Activated CD8-positive, alpha-beta memory T cell treated with anti-CD3 and anti-CD28 coated beads for 48 hours (primary cell): Measurements from ENCODE around the gene FOCAD.
"Not testable (repeated sequence)": the region's sequence is repeated elsewhere in the genome, so short reads cannot be mapped to it uniquely, and the experiment has no call there.

Experiments used
- DNase-seq, 3 experiments: peaks; one replicate each; pipeline ENCODE4 v3.0.0-alpha.2; 2020; ENCODE audit warnings: low read depth in 2 of 3, low spot score in 2 of 3

FOCAD gene

GRCh38 chr9:20948703-20949102, 264.6 kb downstream of the FOCAD start:
- DNase-seq, result no peak

- no peak for DNase-seq
These were observed 266.6 kb downstream of the FOCAD start for GRCh38 chr9:20950707-20951106.

- no peak for DNase-seq
These were observed 278.6 kb downstream of the FOCAD start for GRCh38 chr9:20962536-20963225.

GRCh38 chr9:20972684-20973083, 288.6 kb downstream of the FOCAD start:
- DNase-seq, result no peak

DNA sequence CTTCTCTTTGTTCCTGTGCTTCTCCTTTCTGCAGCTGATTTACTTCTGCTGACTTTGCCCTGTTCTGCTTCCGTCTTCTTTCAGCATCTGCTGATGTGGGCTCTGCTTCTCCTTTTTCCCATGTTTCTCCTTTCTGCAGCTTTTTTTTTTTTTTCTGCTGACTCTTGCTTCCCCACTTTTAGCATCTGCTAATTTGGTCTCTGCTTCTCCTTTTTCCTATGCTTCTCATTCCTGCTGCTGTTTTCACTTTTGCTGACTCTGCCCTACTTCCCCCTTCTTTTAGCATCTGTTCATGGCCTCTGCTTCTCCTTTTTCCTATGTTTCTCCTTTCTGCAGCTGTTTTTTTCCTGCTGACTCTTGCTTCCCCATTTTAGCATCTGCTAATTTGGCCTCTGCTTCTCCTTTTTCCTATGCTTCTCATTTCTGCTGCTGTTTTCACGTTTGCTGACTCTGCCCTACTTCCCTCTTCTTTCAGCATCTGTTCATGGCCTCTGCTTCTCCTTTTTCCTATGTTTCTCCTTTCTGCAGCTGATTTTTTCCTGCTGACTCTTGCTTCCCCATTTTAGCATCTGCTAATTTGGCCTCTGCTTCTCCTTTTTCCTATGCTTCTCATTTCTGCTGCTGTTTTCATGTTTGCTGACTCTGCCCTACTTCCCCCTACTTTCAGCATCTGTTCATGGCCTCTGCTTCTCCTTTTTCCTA, 289.3 kb downstream of the FOCAD start:
- not testable (repeated sequence) for DNase-seq

DNA sequence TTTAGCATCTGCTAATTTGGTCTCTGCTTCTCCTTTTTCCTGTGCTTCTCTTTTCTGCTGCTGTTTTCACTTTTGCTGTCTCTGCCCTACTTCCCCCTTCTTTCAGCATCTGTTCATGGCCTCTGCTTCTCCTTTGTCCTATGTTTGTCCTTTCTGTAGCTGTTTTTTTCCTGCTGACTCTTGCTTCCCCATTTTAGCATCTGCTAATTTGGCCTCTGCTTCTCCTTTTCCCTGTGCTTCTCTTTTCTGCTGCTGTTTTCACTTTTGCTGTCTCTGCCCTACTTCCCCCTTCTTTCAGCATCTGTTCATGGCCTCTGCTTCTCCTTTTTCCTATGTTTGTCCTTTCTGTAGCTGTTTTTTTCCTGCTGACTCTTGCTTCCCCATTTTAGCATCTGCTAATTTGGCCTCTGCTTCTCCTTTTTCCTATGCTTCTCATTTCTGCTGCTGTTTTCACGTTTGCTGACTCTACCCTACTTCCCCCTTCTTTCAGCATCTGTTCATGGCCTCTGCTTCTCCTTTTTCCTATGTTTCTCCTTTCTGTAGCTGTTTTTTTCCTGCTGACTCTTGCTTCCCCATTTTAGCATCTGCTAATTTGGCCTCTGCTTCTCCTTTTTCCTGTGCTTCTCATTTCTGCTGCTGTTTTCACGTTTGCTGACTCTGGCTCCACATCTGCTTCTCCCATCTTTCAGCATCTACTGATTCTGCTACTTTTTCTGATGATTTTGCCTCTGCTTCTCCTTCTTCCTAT, 290.3 kb downstream of the FOCAD start:
- DNase-seq, result not testable (repeated sequence)

GRCh38 chr9:20978249-20978648, 294.2 kb downstream of the FOCAD start:
- no peak for DNase-seq

- no peak for DNase-seq
These were observed 296.9 kb downstream of the FOCAD start for GRCh38 chr9:20980832-20981455.

DNA sequence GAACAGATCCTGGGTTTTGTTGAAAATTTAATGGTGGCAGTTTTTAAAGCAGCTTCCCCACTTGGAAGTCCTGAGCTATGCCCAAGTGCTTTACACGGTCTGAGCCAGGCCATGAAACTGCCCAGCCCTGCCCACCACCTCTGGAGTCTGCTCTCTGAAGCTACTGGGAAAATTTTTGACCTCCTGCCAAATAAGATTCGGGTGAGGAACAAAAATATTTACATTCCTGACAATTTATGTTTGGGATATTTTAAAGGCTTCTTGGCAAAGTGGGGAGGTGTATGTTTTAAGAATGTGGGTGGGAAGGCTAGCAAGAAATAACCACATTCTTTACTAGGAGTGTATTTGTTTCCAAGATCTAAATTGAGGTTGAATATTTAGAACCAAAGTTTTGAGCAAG, 297.4 kb downstream of the FOCAD start:
- no peak for DNase-seq

DNA sequence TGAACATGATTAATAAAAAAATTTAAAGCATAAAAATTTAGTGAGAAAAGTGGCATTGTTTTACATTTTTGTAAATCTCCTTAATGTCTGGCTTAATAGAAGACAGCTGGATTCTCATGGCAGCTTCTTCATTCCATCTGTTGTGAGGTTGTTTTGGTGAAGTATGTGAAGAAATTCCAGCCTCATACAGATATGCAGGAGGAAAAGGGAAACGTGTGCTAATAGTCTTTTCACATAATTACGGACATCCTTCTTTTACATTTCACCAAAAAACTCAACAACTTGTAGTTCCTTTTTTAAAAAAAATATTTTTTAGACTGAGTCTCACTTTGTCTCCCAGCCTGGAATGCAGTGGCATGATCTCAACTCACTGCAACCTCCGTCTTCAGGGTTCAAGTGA, 300.4 kb downstream of the FOCAD start:
- DNase-seq, result no peak

DNA sequence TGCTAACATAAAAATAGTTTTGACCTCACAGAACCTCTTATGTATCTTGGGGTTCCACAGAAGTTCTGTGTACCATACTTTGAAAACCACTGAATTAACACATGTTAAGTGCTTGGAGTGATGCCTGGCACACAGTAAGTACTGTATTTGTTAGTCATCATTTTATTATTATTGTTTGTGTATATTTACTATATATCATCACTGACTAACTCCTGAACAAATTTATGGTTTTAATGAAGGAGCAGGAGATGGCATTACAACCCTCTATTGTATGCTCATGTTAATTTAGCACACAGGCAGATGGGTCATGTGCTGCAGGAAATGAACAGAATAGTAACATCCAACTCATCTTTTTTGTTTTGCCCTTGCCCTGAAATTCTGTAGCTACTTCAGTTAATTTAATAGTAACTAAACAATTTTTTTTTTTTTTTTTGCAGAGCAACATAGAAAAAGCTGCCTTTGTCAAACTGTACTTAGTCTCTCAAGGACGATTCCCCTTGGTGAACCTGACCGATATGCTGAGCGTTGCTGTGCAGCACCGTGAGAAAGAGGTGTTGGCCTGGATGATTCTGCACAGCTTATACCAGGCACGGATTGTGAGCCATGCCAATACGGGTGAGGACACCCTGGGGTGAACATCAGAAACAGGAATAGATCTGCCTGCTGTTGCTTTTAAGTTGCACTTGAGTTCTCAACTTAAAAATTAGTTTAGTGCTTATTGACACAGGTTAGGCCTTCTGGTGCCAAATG, 302.0 kb downstream of the FOCAD start:
- DNase-seq, result no peak

GRCh38 chr9:20987521-20987920, 303.5 kb downstream of the FOCAD start:
- no peak for DNase-seq

- DNase-seq, result no peak
These were observed 304.0 kb downstream of the FOCAD start for GRCh38 chr9:20988061-20988460.

- no peak for DNase-seq
These were observed 304.7 kb downstream of the FOCAD start for GRCh38 chr9:20988671-20989315.

GRCh38 chr9:20989923-20990341, 305.9 kb downstream of the FOCAD start:
- DNase-seq, result no peak

DNA sequence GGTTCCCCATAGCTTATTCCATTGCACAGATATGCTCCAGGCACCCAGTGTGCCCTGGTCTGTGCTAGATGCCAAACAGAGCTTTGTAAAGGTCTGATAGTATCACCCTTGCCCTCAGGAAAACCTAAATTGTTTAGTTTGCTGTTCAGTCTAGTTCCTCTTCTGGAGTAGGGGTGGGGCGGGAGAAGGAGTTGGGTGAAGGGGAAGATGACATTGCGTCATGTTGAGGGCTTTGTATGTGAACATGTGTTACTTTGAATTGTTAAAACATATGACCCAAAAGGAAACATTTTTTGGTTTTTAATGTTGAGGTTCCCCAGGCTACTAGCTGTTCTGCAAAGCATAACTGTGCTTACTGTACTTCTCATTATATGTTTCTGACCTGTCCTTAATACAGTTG, 306.8 kb downstream of the FOCAD start:
- no peak for DNase-seq

GRCh38 chr9:20994486-20994885, 310.4 kb downstream of the FOCAD start:
- no peak for DNase-seq

GRCh38 chr9:20995616-20996015, 311.6 kb downstream of the FOCAD start:
- DNase-seq, result no peak

DNA sequence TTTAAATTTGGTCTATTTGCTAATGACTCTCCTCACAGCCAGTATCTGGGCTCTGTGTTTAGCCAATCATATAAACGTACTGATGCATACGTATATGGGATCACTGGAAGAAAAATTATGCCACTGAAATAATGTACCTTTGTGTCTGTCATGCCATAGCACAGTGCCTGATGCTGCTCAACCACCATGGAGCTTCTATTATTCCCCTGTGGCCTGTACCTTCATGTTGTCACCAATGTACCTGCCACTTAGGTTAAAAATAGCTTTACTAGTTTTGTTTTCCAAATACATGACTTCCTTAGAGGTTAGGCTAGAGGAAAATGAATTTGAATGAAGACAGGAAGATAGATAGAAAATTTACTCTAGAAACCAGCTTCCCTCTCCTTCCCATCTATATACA, 312.8 kb downstream of the FOCAD start:
- DNase-seq, result no peak

DNA sequence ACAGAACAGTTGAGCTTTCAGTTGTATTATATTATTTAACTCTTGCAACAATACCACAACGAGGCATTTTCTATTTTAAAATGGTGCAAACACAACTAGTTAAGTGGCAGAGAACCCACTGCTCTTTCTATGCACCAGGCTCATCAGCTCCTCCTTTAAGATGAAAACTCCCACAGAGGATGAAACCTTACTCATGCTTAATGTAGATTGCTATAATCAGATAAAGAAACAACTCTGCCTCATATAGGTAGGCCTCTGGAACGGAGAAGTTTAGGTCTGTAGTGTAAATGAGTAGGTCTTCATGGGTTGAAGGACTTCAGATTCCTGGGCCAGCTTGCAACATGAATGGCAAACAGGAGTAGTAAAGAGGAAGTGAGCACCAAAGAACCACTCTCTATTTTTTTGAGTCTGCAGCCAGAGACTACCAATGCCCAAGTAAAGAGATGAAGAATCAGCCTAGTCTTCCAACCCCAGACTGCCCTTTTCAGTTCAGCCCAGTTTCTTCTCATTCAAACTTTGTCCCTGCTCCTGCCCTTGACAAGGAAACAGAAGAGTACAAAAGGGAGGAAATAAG, 313.5 kb downstream of the FOCAD start:
- DNase-seq, result no peak
